NCI-H187 (cell line): ENCODE data around the gene AFF2.

ENCODE experiments used
- DNase-seq, 2 experiments: peaks; one replicate each; lab custom pipeline; 2025; lab: John Stamatoyannopoulos, UW

Gene AFF2

DNA sequence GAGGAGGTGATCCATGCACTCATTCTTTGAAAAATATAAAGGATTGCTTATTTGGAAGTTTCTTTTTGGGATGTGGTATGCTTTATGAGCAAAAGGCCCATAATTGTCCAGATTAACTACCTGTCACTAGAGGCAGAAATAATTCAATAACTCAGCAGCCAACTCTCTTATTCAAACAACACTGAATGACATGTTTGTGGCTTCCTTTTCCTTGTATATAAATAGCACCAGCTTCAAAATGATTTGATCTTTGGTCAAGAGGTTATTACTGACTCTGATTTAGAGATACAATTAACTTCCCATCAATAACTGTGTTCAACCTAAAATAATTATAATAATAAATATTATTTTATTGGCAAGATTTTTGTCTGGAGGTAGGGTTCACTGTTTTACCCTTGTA is 232.3 kb downstream of the AFF2 start:
- DNase-seq = no peak

DNA sequence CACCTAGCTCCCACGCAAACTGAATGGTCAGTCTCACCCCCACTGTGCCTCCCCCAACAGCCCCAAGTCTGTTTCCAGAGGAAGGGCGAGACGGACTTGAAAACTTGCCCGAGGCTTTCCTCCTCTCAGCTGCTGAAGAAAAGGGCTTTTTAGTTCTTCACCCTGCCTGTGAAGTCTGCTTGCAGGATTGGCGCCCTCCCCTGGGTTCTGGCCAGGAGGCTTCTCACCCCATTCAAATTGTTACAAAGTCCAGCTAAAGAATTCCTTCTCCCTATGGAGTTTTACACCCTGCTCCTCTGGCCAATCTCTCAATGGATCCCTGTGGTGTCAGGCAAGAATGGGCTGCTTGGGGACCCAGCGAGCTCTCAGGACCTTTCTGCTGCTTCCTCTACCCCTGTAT is 241.0 kb downstream of the AFF2 start:
- DNase-seq = no peak

DNA sequence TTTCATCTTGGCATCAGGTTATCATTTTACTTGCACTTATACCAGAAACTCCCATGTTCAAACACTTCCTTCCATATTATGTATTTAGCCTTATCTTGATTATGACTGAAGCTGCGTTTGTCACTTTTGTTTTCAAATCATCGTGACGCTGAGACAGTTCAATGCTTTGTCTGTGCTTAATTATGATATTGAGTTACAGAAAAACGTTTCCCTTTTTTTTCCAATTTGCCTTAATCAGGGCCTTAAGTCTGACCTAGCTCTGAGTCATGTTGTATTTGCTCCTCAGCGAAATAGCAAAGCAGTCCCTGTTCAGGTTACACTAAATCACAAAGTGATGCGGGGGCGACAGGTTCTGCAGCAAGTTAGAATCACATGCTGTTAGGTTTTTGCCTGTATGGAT is 254.7 kb downstream of the AFF2 start:
- no peak for DNase-seq

DNA sequence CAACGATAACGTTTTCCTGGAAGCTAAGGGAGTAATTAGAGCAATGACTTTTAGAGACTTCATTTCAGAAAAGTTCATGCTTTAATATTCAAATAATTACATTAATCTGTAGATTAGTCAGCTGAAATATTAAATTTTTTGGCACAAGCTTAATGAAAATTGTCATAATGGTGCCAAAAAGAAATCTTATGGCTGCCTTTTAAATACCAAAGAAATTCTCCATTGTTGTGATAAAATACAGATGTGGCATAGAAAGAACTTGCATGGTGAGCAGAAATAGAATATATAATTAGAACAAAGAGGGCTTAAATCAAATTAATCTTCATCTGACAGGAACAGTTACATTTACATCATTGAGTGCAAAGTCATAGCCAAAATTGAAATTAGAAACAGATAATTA is 263.5 kb downstream of the AFF2 start:
- DNase-seq = no peak

DNA sequence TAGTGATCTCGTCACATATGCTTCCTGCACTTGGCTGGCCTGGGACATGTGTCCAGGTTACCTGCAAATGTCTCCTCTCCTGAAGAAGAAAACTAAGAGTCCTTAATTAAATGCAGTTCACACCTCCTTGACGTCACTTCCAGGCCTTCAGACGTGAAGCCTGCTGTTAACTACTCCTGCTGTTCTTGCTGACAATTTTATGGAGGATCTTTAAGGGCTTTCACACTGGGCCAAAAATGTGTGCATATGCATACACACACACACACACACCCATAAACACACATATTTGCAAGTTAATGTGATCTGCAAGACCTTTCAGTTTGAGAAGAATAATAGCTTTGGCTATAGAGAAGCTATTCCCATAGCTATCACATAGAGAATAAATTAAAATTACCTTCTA is 267.9 kb downstream of the AFF2 start:
- DNase-seq = no peak

DNA sequence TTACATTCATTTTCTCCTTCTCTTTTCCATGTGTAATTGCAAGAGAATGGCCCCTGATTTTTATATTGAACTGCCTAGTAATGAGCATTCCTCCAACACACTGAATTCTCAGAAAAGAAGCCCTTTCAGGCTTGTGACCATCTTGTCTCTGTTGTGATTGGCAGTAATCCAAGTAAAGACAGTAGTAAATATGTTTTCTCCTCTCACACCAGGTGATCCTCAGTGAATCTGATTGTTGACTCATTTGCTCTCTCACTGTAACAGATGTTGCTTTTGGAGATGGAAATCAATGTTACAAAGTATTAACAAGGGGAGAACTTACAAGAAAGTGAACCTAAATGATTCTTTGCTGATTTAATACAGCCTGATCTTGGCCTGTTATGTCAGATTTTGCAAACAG is 271.0 kb downstream of the AFF2 start:
- no peak for DNase-seq

DNA sequence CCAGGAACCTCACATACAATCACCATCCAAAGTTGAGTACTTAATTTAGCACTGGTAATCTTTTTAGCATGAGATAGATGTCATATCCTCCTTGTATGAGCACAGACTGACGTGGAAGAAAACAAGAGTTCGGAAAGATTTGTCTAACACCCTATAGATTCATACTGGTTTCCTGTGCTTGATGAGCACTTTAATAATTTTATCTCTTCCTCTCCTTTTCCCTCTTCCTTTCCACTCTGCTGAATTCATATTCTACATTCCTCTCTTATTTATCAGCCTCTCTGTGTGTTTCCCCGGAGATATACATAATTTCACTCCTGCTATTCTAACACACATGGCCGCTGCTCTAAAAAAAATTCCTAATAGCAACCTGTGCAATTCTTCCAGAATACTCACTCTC is 273.9 kb downstream of the AFF2 start:
- no peak for DNase-seq

DNA sequence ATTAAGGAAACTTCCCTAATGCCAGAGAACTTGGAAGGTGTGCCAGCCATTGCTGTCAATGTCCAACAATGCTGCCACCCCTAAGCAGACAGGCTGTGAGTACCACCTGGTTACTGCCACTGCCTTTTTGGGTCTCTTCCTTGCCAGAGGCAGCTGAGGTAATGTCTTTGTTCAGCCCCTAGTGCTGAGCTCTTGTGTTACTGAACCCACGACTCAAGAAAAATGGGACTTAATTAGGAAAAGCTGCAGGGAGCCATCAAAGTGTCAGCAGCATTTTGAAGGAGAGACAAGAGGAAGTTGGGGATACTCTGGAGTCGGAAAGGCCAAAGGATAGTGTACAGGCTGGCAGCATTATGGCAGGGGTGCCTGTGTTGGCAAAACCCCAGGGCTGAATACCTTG is 283.7 kb downstream of the AFF2 start:
- no peak for DNase-seq

DNA sequence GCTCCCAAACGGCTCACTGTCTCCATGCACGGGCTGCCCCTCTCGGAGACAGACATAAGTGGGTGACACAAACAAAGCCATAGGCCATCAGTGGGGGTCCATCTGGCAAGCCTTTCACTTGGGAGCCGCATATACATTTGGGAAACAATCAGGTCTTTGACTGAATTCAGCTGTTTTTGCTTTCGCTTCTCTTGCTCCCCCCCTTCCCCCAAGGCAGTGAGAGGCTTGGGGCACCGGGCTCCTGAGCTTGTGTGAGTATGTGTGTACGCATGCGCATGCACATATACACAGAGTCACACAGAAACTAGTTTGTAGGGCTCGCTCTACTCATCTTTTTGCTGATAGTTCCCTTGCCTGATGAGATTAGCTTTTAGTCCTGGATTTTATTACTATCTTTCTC is 284.4 kb downstream of the AFF2 start:
- no peak for DNase-seq

DNA sequence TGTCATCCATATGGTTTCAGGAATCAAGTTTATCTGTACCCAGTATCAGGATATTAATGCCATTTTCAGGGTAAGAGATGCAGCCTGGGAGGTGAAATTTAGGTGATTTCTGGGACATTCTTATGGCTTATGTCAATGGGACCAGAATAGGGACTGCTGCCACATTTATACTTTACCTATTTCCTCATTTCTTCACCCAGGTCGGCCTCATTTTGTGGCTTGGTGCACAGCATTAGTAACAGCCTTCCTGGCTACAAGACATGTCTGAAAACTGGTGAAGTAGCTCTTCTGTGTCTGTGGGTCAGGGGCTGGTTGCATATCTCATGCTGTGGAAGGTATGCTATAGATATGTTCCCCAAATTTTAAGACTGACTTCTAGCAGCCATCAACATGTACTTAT is 284.8 kb downstream of the AFF2 start:
- DNase-seq = no peak

DNA sequence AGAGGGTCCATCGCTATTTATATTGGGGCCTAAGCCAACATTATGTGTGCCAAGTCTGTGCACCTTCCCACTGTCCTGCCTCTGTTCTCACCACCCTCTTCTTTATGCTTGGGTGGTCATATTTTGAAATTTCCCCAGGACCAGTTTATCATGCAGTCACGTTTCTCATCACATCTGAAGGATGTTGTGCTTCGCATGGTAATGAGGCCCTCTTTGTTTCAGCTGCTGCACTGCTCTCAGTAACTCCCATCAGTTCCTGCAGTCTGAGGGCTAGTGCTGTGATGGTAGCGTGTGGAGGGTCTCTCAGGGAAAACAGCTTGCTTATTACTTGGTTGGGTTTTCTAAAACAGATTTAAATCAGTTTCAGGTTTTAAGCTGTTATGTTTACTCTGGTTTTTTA is 288.0 kb downstream of the AFF2 start:
- DNase-seq = no peak

DNA sequence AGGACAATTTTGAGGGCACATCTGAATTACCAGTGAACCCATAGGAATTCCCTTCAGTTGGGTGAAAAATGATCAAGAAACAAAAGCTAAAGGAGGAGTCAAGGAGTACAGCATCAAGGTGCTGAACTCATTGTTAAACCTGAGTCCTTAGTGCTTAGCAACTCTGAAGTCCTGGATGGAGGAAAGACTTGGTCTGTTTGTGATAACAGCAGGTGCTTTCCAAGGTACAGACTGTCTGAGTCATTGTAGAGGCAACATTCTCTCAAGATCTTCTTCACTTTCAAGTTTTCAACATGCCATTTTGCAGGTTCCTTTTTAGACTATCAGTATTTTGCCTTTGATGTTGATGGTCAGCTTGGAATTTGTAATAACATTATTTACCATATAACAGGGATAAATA is 293.9 kb downstream of the AFF2 start:
- no peak for DNase-seq

DNA sequence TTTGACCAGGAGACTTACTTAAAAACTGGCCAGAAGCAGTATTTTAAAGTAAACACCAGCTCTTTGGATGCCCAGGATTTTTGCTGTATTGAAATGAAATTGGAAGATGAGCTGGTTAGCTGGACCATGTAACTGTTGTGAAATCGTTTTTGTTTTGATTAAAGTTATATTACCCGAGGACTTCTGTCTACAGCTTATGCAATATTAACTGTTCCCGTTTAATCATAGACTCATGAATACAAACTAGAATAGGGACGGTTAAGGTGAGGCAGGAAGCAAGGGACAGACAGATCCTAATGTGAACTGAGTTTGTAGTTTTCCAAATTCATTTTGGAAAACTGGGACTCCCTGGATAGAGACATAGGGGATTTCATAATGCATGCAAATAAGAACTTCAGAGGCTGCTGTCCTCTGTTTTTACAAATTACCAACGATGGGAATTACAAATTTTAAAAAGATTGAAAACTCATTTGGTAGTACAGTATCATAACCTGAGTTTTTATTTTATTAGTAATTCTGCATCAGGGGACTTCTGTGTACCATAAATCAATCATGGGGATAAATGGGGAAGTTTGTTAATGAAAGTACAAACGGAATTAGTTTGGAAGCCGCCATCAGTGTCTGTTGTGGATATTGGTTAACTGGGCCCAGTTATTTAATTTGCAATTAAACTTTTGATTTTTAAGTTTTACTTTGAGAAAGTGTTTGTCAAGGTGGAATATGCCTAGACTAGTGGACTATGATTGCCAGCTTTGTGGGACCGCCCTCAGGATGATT is 304.4 kb downstream of the AFF2 start:
- no peak for DNase-seq

DNA sequence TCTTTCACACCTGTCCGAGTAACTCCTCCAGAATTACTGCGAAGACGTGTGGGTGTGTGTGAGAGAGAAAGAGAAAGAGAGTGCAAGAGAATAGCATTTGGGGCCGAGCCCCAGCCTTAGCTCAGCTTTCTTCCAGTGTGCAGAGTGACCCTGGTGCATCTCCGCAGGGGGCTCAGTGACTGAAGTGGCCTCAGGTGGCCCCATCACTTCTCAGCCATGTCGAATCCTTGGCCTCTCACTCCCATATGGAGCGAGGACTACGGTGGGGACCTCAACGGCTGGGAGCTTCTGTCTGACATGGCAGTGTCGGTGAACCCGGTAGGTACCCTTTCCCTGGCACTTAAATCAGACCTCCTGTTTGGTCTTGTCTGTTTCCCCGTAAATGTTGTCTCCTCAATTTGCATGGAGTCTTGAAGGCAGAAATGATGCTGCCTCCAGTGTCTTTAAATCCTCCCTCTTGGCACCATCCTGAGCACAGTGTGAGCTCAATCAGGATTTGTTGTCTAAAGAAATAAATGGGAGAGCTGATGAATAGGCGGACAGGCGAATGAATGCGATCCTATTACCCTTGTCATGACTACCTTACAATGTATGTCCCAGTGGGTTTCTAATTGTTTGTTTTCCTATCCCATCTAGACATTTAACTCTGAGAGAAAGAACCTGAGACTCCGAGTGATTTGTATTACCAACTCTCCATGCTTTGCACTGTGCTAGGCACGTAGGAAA is 305.9 kb downstream of the AFF2 start:
- no peak for DNase-seq

DNA sequence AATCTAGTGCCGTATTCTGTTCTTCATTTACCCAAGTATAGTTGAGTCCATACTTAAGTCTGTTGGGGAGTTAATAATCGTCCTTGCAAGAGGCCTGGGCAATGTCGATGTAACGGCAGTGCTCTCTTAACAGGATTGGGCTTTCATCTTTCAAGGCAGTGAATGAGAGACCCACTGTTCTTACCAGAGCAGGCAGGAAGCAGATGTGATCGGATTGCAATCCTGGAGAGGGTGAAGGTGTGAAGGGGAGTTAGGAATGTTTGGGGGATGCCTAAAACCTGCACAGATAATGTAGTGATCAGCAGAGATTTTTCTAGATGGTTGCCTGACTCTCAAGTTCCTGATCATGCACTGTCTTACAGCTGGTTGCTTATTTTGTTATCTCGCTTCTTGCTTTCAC is 308.4 kb downstream of the AFF2 start:
- no peak for DNase-seq

DNA sequence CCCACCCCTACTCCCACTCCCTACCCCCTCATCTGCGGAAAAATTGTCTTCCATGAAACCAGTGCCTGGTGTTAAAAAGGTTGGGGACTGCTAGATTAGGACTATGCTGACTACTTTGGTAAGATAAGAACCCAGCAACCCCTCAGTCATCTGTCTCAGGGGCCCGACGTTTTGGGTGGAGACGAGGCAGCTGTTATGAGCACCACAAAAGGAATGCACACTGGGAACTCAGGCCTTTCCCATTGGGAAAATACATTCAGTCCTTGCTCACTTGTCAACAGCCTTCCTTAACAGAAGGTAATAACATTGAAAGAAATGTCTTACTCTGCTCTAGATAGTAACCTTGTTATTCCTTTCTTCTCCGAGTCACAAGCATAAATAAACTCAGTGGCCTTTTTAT is 310.8 kb downstream of the AFF2 start:
- no peak for DNase-seq

DNA sequence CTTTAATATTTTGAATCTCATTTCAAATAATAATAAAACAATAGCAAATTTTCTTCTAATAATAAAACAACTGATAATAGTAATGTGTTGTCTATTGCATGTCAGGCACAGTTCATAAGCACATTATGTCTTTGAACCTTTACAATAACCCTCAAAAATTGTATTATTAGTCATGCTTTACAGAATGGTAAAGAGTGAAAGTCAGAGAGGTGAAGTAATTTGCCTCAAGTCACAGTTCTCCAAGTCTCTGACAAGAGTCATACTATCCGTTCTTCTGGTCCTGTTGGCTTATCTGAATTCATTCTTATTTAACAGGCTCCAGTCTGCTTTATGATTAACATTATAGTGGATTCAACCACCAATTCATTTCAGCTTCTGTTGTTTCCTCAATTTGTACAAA is 313.0 kb downstream of the AFF2 start:
- no peak for DNase-seq

DNA sequence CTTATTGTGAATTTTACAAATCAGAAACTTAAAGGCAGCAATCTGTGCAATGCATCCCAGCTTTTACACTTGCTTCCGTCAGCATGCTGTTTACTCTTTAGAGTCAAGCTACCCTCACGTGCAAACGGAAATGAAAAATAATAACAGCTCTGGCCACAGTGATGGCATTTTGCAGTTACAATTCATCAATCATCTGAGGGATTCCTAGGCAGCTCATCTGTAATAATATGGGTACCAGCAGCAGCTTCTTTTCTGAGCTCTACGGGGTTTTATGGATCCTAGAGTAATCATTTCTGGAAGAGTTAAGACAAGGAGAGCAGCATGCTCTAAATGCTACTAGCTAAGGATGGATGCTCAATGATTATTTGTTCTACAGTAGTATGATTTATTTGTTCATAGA is 313.6 kb downstream of the AFF2 start:
- no peak for DNase-seq

DNA sequence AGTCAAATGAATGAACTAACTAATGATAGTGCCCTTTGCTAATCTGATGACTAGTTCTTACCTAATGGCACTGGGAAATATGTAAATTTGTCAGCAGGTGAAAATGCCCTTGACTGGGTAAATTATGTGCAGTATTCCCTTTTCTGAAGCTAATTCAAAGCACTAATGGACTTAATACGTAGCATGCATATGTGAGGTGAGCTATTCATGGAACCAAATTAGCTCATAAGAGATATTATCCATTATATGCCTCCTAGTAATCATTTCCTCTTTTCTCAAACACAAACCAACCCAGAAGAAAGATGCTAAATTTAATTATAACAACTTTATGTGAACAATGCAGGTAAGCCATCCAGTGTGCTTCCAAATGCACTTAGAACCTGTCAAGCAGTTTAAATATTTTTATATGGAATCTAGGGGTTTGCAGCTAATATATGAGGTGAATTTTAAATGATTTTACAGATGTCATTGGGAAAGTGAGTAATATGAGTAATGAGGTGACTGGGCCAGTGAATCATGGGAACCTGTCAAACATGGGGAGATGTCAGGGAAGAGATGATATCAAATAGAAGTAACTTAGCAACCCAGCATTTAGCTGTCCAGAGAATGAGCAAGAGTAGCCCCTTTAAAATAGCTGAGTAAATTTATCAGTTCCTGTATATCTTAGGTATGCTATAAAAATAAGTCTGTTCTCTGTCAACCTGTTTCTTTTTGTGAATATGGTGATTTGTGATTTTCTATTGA is 315.0 kb downstream of the AFF2 start:
- DNase-seq = no peak

DNA sequence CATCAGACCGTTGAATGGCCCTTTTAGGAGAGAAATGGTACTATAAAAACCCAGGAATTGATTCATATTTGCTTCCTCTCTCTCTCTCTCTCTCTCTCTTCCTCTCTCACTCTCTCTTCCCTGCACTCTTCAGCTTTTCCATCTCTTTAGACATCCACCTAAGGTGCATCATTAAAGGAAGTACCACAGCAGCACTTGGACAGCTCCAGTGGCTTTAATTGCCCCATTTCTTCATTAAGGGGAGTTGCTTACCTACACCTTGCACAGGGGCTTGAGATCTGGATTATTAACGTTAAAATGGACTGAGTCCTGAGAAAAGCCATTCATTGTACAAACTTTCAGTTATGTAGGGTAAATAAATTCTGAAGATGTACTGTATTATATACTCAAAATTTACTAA is 323.6 kb downstream of the AFF2 start:
- no peak for DNase-seq

DNA sequence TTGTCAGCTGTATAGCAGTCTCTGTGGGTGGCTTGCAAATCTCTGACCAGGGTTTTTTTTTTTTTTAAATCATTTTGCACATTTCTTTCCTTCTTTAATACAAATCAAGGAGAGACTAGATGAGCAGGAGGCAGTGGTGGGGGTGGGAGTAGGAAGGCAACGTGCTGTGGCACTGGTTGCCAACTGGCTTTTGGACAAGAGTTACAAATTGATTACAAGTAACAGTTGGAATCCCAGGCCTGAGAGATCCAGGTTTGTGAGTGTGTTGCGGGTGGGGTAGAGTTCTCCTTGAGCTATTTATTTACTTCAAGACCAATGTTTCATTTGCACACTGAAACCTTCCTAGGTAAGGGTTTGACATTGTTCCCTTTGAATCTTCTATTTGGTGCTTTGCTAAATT is 325.3 kb downstream of the AFF2 start:
- no peak for DNase-seq

DNA sequence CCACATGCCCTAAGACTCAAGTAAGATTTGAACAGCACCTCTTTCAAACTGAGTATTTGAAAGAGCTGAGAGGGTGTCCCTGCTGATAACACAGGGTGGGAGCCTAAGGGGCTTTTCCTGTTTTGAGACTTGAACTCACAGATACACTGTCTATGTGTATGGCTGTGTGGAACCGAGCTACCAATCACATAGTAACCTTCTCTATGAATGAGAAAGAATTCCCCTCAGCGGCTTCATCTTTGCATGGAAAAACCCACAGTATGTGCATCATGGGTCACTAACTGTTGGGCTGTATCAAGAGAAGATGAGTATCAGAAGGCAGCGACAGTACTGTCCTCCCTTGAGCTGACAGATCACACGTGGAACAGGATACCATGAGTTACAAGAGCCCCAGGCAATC is 336.3 kb downstream of the AFF2 start:
- DNase-seq = no peak

DNA sequence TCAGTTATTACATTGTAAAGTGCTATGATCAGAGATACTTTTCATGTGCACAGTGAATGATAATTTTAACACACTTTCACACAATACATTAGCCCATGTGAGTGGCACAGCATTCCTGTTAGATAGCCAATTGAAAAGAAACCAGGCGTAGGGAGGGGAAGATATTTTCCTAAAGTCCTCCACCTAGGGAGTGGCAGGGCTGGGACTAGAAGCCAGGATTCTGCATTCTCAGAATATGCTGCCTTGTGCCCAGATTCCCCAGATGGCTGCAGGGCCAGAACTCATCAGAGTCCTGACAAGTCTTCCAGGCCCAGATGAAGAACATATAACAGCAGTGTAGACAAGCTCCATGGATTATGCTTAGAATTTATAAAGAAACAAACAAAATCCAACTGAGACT is 350.2 kb downstream of the AFF2 start:
- no peak for DNase-seq
